Gastrocnemius medialis (tissue), 4 donors: Measurements from ENCODE around the gene HNRNPH1. TPM values are rescaled to one million over a fixed set of nuclear protein-coding genes. Genes with fewer than 3 reads are reported as not detected.
A peak's percentile ranks its signal among the peaks of the same experiment; 100 is the strongest.
"Not testable (repeated sequence)": the region's sequence is repeated elsewhere in the genome, so short reads cannot be mapped to it uniquely, and the experiment has no call there.

Experiments
- ATAC-seq, 2 donors: fragments of 150-250 bp; one replicate each; pipeline ENCODE4 v1.9.1; 2016
- DNase-seq, 2 donors: peaks; one replicate each; pipeline ENCODE4 v3.0.0-alpha.2; 2019
- H3K27ac ChIP-seq, 4 donors: fragments of 200-600 bp; sonication (generic); 1 replicate in 1 of 4; 2 replicates in 3 of 4; pipeline ENCODE4 v1.5.1; 2016 to 2018; ENCODE audit warnings: mild to moderate bottlenecking in 2 of 4, moderate library complexity in 1 of 4
- H3K27me3 ChIP-seq, 3 donors: fragments of 200-600 bp; sonication (generic) in 2 of 3; 1 replicate in 1 of 3; 2 replicates in 2 of 3; pipeline versions ENCODE4 v1.5.1 to v1.6.0; 2016 to 2019; ENCODE audit warnings: mild to moderate bottlenecking in 1 of 3, moderate library complexity in 1 of 3
- H3K36me3 ChIP-seq, 2 donors: fragments of 200-600 bp; sonication (generic) in 1 of 2; one replicate each; pipeline ENCODE4 v1.5.1; 2017 to 2018
- H3K4me1 ChIP-seq, 2 donors: fragments of 200-600 bp; sonication (generic) in 1 of 2; one replicate each; pipeline ENCODE4 v1.5.1; 2016 to 2017; ENCODE audit warnings: mild to moderate bottlenecking in 2 of 2
- H3K4me3 ChIP-seq, 4 donors: fragments of 200-600 bp; sonication (generic) in 3 of 4; 1 replicate in 1 of 4; 2 replicates in 3 of 4; pipeline ENCODE4 v1.5.1; 2016 to 2019; ENCODE audit warnings: mild to moderate bottlenecking in 2 of 4
- H3K9me3 ChIP-seq, 3 donors: fragments of 200-600 bp; sonication (generic) in 2 of 3; 1 replicate in 1 of 3; 2 replicates in 2 of 3; pipeline ENCODE4 v1.5.1; 2016 to 2019
- POLR2A ChIP-seq, 2 donors: fragments of 450-650 bp; IDR thresholded peaks; one replicate each; pipeline ENCODE4 v1.6.1; 2017; ENCODE audit warnings: antibody characterized with exemption in 2 of 2, mild to moderate bottlenecking in 2 of 2, moderate library complexity in 2 of 2
- in situ Hi-C, 4 donors: fragments of 200-750 bp; cut with MboI; loops; one replicate each; pipeline versions ENCODE4 v1.15.0 to v1.8.0; 2017; ENCODE audit warnings: low sequenced_read_pairs in 4 of 4
- intact Hi-C: fragments of 100-400 bp; cut with DNase I; formaldehyde crosslinking; loops from one replicate; pipeline ENCODE4 v1.15.1; 2023; ENCODE audit warnings: low total_unique reads
- total RNA-seq, 4 donors: library from RNA; depleted of rRNA; stranded (reverse); fragments of >200 nt; gene quantifications; one replicate each; pipeline versions ENCODE4 v1.1.0 to v1.2.3, GENCODE V29; 2016
- TF ChIP-seq, protein P1 (sequence below), 5 experiments: fragments of 450-650 bp in 3 of 5; fragments of 200-600 bp in 2 of 5; sonication (generic) in 2 of 5; IDR thresholded peaks in 4 of 5; conservative IDR thresholded peaks in 1 of 5; 1 replicate in 4 of 5; 2 replicates in 1 of 5; pipeline ENCODE4 v1.5.1; 2016 to 2019; ENCODE audit warnings: antibody characterized with exemption in 5 of 5, mild to moderate bottlenecking in 3 of 5, moderate library complexity in 3 of 5

The HNRNPH1 gene, protein sequence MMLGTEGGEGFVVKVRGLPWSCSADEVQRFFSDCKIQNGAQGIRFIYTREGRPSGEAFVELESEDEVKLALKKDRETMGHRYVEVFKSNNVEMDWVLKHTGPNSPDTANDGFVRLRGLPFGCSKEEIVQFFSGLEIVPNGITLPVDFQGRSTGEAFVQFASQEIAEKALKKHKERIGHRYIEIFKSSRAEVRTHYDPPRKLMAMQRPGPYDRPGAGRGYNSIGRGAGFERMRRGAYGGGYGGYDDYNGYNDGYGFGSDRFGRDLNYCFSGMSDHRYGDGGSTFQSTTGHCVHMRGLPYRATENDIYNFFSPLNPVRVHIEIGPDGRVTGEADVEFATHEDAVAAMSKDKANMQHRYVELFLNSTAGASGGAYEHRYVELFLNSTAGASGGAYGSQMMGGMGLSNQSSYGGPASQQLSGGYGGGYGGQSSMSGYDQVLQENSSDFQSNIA
- 100 to 1,000 TPM in 3 of 4 donors, 10 to 100 TPM in 1; 72.4 to 209 (median 157) TPM for total RNA-seq

GRCh38 chr5:179623003-179623905 is at the start of gene HNRNPH1:
HNRNPH1 (minus strand) TSS chr5:179623671; CDS start chr5:179623133, 538 bp downstream.
- no peaks in the 10 kb centered on the region for H3K9me3 ChIP-seq

GRCh38 chr5:179668391-179668790 is 44.9 kb upstream of the HNRNPH1 start:
- peaks cover 0 to 5% of the 10 kb centered on the region in 2 donors for H3K36me3 ChIP-seq
- no peaks in the 10 kb centered on the region for H3K27me3 ChIP-seq
- no peaks in the 10 kb centered on the region for H3K9me3 ChIP-seq
- in situ Hi-C loops: loop anchor here in 1 of 4 donors (25.0 kb wide), 1 partner anchor 819 kb away; the partner anchor contains the start of gene CNOT6
- no peak overlapping the region for H3K4me3 ChIP-seq
- no peaks in the 10 kb centered on the region for H3K4me1 ChIP-seq
- ATAC-seq (peak; percentile 47 to 74), DNase-seq (no peak)
- intact Hi-C loops: loop anchor here (5.0 kb wide), 1 partner anchor 129 kb away; no protein-coding TSS in a partner anchor
- TF ChIP-seq POLR2A (IDR thresholded peaks at IDR 0.05): no peak
- TF ChIP-seq, protein P1, sequence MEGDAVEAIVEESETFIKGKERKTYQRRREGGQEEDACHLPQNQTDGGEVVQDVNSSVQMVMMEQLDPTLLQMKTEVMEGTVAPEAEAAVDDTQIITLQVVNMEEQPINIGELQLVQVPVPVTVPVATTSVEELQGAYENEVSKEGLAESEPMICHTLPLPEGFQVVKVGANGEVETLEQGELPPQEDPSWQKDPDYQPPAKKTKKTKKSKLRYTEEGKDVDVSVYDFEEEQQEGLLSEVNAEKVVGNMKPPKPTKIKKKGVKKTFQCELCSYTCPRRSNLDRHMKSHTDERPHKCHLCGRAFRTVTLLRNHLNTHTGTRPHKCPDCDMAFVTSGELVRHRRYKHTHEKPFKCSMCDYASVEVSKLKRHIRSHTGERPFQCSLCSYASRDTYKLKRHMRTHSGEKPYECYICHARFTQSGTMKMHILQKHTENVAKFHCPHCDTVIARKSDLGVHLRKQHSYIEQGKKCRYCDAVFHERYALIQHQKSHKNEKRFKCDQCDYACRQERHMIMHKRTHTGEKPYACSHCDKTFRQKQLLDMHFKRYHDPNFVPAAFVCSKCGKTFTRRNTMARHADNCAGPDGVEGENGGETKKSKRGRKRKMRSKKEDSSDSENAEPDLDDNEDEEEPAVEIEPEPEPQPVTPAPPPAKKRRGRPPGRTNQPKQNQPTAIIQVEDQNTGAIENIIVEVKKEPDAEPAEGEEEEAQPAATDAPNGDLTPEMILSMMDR (IDR thresholded peaks at IDR 0.05 in 4 of 5, conservative IDR thresholded peaks at IDR 0.05 in 1 of 5): peak; percentile 28 to 59 (median 43)
- no peak overlapping the region for H3K27ac ChIP-seq

More at GRCh38 chr5:179623003-179623905, at the start of gene HNRNPH1:
- Histone ChIP-seq H3K4me3 (peak within 1 kb of the TSS; percentile 85 to 100 (median 96)), H3K36me3 (peaks cover 0 to 36% of the 10 kb centered on the region in 2 donors), H3K27ac (peak within 1 kb of the TSS; percentile 96 to 100 (median 100)), H3K27me3 (no peaks in the 10 kb centered on the region), H3K4me1 (peaks cover 47 to 50% of the 10 kb centered on the region in 2 donors)
- DNase-seq (peak; percentile 97 to 99), ATAC-seq (peak; percentile 87 to 89)
- intact Hi-C loops: loop anchor here (1.0 to 10.0 kb wide), 6 partner anchors 64 to 448 kb away; partner anchors contain the start of genes MAML1, RNF130, RUFY1 and SQSTM1
- TF ChIP-seq POLR2A (IDR thresholded peaks at IDR 0.05): peak; percentile 100
- TF ChIP-seq, protein P1 (IDR thresholded peaks at IDR 0.05 in 4 of 5, conservative IDR thresholded peaks at IDR 0.05 in 1 of 5): peak in 3 of 5 experiments; percentile 16 to 27 (median 16)
- in situ Hi-C loops: no loop called here

GRCh38 chr5:179661647-179662046 is 38.2 kb upstream of the HNRNPH1 start:
- H3K27me3 ChIP-seq, H3K4me3 ChIP-seq, DNase-seq, H3K9me3 ChIP-seq, H3K36me3 ChIP-seq, H3K27ac ChIP-seq, intact Hi-C loops, H3K4me1 ChIP-seq, ATAC-seq: not testable (repeated sequence)
- in situ Hi-C loops: loop anchor here in 1 of 4 donors (25.0 kb wide), 1 partner anchor 826 kb away; the partner anchor contains the start of gene CNOT6

- intact Hi-C loops, DNase-seq, H3K9me3 ChIP-seq, H3K4me1 ChIP-seq, H3K36me3 ChIP-seq, H3K27me3 ChIP-seq: not testable (repeated sequence)
- peak overlapping the region; percentile 40 to 64 (median 50) for H3K4me3 ChIP-seq
- TF ChIP-seq, protein P1 (IDR thresholded peaks at IDR 0.05 in 4 of 5, conservative IDR thresholded peaks at IDR 0.05 in 1 of 5): peak in 1 of 5 experiments; percentile 7
- in situ Hi-C loops: loop anchor here in 1 of 4 donors (25.0 kb wide), 1 partner anchor 829 kb away; the partner anchor contains the start of gene CNOT6
- peak overlapping the region in 2 of 4 donors; percentile 63 to 64 for H3K27ac ChIP-seq
- ATAC-seq: peak; percentile 2 to 55
Measured at GRCh38 chr5:179658179-179658856, 34.8 kb upstream of the HNRNPH1 start.
